Amniotic epithelial cell (primary cell): ENCODE data around the gene SPATA32.

Experiments
- DNase-seq: peaks from one replicate; pipeline ENCODE4 v3.0.0-alpha.2; 2010; ENCODE audit warnings: low read depth

SPATA32 gene

DNA sequence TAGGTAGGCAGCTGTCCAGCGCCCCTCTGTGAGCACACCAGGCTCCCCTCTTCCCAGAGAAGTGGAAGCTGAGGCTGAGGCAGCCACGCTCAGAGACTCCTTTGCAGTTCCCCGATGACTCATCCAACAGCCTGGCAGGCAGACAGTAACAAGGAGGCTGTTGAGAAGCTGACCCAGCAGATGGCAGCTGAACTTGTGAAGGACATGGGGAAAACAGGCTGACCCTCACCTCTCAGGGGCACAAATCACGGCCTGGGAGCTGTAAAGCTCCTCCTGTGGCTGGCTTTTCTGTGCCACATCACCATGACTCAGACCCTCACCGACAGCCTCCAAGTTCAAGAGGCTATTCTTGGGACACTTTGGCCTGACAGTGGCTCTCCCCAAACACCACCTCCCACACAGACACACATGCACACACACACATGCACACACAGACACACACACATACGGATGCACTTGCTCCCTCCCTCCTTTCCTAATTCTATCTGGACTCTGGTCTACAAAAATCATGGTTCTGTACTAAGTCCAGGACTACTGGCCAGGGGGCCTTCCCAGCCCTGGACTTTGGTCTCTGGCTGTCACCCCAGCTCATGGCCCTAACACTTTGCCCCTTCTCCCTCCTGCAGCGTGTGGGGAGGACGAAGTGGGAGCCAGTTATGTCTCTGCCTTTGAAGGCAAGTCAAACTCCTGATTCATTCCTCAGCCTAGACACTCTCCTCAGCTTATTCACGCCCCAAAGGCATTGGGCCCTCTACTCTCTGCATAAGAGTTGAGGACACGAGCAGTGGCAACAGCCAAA lies 31.7 kb upstream of the SPATA32 start:
- DNase-seq, result peak; percentile 93

DNA sequence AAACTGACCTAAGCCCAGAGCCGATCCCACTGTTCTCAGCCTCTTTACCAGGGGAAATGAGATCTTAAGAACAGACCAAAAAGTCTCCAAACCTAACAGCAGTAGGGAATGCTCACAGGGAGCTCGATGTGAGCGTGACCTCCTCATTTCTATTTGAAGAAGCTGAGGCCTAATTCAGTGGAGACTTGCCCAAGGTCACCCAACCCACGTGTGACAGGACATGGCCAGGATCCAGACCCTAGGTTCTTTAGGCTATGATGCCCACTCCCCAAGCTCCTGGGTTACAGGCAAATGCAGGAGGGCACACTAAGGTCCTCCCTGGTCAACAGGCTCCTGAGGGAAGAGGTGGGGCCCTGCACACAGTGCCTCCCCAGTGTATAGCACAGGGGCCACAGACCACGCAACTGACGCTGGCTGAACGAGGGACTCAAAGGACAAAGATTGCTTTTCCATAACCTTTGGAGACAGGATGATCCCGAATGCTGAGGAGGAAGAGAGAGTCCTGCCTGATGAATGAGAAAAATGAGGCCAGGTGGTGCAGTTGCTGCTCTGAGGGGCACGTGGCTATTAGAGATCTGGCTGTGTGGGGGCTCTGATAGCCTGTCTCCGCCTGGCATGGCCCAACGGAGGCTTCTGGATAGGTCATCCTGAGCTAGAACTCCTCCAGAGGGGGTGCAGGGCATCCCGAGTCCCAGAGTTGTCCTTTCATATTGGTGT lies 31.0 kb upstream of the SPATA32 start:
- no peak for DNase-seq

DNA sequence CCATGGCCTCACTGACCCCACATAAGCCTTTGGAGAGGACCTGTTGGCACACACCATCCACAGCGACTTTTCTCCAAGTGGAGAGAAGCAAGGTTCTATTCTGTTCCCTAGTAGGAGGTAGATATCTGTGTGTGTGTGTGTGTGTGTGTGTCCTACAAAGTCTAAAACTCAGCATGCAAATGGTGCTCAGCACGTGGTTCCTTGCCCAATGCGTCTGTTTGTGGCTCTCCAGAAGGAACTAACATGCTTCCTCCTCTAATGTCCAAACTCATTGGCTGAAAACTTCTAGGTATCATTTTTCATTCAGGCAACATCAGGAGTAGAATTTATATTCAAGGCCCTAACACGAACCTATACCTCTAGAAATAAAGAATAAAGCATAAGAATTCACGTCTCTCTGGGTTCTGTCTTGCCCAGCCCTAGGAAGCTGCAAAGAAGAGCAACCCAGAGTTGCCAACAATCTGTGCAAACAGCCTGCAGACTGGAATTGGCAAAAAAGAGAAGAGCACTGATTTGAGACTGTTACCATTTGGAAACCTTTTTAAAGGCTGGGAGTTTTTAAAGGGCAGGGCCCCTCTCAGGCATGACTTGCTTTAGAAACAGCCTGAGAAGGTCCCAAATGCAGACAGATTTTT lies 29.4 kb upstream of the SPATA32 start:
- peak; percentile 50 for DNase-seq

DNA sequence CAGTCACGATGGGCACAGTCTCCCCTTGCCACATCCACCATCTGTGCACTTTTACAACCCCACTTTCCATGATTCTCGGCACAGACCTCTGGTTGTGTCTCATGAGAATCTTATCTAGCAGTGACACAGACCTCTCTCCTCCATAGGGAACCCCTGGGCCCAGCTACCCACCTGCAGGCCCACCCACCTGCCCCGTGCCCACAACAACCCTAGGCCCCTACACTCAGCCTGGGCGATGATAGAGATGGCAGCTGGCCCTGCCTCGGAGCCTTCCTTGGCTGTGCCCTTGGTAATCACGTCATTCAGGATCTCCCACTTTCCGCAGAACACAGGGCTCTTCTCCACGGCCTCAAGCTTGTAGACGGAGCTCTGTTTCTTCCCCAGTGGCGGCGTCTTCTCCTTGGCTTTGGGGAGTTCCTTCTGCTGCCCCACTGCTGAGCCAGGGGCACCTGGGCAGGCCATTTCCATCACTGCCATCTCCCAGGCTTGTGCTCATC lies 28.4 kb upstream of the SPATA32 start:
- no peak for DNase-seq

DNA sequence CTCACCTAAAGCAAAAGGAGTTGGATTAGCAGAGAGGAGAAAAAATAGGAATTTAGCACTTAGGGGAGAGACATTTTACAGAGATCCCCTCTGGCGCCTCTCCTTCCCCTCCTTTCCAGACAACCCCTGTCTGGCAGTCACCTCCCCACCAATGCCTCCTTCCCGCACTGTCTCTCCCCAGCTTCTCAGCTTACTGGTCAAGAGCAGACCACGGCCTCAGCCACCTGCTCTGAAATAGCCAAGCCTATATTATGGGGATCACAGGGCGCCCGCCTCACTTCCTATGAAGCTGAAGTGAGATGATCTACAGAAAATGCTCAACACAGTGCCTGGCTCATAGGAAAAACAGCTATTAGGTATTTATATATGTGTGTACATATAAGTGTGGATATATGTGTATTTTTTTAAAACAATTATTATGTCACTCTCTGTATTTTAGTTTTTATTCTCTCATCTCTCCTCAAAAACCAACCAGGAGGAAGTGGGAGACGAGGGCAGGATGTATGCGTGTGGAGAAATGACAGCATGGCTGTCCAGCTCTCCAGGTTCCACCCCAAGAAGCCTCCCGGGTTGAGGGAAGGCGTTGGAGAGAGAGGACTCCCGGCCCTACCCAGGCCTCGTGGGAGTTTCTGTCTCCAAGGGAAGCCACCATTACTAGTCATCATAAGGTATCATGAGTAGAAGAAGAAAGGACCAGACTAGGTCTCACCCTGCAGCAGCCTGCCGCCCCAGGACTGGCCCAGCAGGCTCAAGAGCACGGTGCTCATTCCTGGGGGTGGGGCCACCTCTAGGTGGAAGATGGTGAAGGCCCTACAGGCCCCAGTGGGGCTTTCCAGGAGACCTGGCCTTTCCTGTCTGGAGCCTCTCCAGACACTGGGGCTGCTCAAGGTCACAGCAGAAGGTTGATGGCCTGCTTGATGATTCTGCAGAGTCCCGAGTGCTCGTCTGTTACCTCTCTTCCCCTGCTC lies 27.7 kb upstream of the SPATA32 start:
- DNase-seq, result no peak

DNA sequence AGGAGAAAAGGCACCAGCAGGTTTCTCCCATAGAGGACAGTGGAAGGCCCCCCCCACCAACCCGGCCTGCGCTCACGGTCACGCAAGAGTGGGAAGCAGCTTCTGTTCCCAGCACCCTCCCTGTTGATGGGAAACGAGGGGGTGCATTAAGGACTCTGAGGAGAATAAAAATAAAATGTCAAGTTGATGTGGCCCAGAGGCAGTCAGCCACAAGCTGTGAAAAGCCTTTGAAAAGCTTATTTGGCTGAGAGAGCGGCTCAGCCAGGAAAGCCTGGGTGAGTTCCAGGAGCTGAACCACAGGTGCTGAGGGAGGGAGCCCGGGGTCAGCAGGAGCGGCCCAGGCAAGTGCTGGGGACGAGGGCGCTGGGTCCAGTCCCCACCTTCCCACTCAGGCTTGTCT lies 26.9 kb upstream of the SPATA32 start:
- no peak for DNase-seq

DNA sequence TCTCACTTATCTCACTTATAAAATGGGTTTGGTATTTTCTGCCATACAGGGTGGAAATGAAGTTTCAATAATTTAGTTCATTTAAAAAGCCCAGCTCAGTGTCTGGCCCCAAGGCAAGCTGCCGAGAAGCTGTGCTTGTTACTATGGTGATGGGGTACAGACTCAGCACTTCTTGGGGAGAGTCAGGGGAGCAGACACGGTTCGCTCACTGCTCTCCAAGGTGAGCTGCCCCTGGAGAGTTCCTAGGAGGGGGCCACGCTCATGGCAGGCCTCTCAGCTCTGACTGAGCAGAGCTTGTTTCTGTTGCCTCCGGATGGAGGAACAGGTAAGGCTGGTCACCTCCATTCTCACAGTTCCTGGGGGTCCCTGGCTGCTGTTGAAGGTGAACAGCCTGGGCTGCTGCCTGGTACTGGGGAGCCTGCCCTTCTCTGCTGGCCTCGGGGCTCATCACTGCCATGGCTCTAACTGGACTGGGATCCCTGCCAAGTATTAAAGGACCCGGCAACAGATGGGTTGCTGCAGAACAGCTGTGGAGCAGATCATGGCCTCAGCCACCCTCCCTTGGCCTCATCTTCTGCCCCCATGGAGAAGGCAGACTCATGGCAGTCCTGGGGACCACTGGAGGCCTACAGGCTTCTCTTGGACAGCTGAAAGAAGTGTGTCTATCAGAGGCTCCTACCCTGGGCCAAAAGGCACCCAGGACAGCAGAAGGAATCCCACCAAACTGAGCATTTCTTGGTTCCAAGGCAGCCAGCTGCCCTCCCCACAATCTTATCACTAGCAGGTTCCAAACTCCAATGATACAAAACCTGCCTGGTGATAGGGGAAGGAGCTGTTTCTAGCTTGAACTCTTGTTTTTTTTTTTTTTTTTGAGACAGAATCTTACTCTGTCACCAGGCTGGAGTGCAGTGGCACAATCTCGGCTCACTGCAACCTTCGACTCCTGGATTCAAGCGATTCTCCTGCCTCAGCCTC lies 25.9 kb upstream of the SPATA32 start:
- no peak for DNase-seq

DNA sequence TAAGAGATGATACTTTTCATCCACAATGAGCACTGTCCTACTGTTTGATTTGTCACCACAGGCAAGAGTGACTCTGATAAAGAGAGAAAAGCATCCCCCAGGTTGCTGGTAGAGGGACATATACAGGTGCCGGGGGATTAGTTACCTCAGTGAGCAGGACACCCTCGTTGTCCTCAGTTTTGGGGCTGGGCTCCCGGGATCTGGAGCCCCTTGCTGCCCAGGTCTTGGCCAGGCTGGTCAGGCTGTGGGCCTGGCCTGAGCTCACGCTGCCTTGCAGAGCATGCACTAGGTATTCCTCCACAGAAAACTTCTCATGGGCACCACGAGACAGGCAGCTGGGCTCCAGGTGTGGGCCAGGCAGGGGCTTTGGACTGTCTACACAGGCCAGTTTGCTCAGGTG lies 24.4 kb upstream of the SPATA32 start:
- no peak for DNase-seq

DNA sequence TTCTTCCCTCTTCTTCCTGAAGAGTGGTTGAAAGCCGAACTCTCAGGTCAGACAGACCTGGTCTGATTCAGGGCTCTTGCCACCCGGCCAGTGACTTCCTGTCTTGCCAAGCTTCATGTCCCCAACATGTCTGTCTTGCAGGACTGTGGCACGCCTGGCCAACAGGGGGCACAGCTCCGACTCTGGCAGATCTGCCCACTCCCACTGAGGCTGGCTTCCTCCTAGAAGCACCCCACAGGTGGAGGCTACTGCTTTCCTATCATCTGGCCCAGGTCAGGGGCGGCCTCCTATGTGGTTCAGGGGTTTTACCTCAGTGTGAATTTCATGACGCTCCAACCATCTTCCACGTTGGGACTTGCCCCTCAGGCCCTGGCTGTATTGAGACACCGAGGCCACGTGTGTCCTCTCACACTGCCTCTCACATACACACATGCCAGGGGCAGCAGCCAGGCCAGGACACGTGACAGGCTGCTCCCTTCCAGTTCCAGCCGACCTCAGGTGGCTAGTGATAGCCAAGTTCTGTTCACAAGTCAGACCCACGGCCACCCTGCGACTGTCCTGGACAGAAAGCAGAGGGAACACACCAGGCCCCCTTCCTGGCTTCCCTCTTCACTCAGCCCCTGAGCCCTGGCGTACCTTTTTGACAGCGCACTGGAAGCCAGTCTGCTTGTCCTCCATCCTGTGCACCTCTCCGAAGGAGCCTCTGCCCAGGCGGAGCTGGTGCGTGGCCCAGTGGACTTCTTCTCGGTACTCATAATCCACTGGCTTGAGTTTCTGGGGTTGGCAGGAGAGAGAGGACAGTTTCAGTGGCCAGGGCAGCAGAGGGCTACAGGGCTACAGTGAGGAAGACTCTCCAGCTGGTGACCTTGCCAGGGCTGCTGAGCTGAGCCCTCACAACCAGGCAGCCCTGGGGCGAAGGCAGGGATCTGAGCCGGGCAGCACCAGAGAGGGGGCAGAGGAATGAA lies 22.6 kb upstream of the SPATA32 start:
- no peak for DNase-seq

DNA sequence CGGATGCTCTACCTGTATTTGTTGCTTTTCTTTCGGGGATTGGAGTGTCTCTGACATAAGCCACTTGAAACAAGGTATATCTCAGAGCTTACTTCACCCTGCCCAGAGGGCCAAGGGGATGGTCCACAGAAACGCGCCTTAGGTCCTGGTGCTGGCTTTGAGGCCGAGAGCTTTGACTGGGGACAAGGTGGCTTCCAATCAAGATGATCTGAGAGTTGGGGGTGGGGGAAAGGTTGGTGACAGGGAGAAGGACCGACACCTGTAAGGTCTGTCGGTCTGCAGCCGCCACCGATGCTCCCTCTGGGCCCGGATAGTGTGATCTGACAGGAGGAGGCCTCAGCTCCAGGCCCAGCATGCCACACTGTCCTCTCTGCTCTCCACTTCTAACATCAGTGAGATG lies 21.8 kb upstream of the SPATA32 start:
- DNase-seq, result no peak

DNA sequence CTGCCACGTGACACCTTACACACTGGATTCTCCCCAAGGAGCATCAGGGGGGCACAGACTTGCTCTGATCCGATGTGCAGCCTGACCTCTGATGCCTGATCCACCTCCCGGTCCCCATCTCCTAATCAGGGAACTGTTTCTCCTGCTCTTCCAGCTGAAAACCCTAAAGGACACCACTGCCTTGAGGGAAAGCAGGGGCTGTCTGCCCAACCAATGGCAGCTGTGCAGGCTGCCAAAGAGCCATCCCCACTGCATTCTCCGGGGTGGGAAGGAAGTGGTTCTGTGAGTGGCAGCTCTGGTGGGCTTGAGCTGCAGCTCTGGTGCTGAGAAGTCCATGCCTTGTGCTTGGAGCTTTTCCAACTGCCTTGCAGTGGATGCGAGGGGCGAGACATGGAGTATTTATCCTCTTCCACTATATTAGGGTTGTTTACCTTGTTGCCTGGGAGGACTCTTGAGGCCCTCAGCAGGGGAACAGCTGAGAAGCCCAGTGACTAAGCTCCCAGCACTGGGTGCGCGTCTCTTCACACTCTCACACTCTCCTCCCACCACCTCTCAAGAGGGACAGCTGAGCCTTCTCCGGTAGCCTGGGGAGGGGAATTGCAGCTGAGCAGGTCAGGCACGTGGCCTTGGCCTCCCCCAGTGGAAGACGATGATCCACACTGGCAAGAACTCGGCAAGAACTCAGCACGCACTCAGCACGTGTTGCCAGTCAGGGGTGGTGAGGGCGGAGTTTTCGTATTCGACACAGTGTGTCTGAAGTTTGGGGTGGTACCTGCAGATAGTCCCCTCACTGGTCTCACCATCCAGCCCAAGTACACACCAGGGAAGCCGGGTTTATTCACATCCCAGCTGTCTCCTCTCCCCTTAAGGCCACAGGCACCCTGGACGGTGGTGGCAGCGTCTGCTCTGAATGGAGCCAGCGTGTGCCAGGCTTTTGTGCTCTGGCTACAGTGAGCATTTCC lies 21.1 kb upstream of the SPATA32 start:
- peak; percentile 75 for DNase-seq

DNA sequence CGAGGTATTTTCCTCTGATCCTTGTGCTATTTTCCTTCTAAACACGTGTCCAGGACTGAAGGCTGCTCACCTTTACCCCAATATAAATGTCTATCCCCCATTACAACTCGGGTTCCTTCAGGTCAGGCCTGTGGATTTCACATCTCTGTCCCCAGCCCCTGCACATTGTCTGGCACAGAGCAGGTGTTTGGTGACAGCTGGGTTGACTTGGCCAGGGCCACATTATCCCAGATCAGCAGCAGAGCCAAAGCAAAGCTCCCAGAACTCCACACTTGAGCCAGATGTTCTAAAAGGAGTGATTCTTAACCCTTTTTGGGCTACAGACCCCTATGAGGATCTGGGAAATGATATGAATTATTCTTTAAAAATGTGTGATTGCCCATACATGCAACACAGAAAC lies 18.0 kb upstream of the SPATA32 start:
- no peak for DNase-seq

DNA sequence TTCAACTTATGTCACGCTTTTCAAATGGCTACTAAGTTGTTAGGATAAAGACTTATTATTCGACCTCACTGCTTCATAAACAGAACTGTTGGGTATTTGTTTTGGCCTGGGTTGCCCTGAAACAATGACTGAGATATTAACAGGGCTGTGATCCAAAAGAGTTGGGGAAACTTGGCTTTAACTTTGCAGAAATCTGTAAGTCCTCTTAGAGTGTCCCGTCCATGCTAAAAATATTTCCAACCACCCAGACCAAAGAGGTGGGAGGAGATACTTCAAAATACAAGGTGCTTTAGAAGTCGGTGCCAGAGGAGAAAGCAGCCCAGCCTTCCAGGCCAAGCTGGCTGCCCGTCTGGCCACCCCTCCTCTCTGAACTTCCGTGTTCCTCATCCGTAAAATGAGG lies 16.1 kb upstream of the SPATA32 start:
- no peak for DNase-seq

DNA sequence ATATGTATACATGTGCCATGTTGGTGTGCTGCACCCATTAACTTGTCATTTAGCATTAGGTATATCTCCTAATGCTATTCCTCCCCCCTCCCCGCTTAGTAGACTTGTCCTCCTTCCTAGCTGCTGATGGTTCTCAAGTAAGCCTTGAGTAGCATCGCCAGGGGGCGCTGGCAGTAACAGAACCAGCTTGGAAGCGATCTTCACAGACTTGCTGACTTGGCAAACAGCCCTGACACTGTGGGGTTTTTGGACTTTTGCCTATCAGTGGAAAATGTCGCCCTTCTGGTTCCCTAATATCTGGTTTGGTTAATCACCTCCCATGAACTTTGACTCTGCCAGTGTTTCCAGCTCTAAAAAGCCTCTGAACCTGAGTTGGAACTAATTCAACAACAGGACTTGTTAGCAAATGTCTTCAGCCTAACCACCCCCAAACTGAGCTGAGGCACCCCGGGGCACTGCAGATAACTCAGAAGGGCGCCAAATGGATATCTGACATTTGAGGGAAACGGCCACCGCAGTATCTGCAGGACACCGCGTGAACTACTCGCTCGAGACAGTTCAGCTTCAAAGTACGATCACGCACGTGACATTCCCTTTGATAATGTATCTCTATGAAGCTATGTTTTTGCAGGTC lies 15.4 kb upstream of the SPATA32 start:
- DNase-seq, result peak; percentile 85

DNA sequence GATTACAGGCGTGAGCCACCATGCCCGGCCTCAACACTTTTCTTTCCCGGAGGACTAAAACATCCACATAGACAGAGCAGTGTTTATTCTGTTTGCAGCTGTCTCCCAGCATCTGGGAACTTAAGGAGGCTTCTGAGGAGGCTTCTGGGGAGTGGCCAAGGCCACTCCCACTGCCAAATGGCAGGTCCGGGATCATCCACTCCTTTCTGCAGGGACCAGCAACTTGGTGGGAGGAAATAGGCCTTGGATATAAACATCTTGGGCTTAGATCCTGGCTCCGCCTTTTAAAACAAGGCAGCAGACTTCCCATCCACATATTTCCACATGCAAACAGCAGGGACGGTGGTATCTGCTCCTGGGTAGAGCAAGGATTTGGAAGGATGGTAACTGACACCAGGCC lies 14.1 kb upstream of the SPATA32 start:
- peak; percentile 29 for DNase-seq

DNA sequence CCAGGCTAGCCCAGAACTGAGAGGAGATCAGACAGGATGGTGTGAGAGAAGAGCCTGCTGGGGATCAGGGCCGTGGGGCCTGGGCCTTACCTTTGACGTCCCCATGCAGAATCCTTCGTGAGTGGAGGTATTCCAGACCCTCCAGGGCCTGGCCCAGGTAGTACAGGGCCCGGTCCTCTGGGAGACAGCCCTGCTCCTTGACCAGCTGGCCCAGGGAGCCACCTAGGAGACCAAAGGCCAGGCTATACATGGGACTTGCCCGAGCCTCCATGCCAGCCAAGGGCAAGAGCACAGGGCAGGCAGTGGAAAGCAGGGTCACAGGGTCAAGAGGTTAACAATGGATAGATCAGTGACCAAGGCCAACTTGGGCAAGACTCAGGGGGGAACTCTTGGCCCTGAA lies 12.1 kb upstream of the SPATA32 start:
- DNase-seq, result no peak

DNA sequence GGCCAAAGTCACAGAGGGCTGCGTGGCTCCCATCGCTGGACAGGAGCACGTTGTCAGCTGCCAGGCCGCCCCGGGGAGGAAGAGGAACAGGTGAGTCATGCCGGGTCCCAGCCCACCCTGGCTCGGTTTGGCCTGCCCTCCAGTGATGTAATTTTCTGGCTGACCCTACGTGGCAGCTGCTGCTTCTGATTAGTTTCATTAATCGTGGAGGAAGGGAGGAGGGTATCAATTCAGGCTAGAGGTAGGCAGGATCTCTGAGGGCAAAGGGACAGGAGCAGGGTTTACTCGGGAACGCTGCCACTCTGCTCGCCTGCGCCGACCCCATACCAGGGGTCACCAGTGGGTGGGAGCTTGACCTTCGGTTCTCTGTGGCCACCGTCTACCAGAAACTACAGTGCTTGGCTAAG lies 11.7 kb upstream of the SPATA32 start:
- DNase-seq, result no peak

DNA sequence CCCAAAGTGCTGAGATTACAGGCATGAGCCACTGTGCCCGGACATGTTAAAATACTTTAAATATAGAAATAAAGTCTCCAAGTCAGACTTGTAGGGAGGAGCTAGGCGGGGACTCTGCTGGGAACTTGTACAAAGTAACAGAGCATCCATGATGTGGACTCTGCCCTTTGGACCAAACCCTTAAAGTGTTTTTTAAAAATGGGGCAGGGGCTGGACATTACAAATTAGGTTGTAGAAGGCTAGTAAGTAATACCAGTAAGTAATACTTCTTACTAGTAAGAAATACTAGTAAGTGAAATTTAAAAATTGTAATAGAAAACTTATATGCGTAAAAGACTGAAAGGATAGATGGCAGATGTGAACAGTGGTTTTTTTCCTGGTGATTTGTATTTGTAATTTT lies 9.7 kb upstream of the SPATA32 start:
- no peak for DNase-seq
